Measurements from ENCODE around the gene CTRB2.
"Not testable (repeated sequence)": the region's sequence is repeated elsewhere in the genome, so short reads cannot be mapped to it uniquely, and the experiment has no call there.

CTRB2 gene

DNA sequence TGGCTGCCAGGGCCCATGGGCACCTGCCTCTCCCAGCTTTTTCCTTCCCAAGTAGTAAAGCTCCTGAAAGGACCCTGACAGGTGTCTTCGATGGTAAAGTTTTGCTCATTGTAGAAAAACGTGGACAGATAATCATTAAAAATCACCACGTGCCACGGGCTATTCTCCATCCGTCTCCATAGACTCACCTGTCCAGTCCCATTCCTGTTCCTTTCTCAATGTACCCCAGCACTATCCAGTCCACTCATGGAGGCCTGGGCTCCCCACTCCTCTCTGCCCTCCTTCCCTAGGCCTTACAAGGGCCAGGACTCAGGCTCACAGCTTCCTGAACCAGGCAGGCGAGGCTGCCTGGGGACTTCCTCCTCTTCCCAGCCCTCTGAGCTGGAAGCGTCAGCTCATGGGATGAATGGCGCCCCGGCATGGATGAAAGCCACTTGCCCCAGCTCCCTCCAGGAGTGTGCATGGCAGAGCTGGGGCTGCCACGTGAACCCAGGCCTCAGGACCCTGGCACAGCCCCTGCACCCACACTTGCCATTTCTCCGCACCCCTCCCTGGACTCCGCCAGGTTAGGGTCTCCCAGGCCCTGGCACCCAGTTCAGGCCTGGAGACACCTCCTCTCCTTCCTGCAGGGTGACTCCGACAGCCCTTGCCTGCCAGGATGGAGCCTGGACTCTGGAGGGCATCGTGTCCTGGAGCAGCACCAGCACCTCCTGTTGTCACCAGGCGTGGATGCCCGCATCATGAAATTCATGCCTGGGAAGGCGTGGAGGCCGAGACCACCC lies 20.6 kb upstream of the CTRB2 start:
- DNase-seq (ENCODE audit: low read depth in 1 of 2, low spot score in 1 of 2): no peak

DNA sequence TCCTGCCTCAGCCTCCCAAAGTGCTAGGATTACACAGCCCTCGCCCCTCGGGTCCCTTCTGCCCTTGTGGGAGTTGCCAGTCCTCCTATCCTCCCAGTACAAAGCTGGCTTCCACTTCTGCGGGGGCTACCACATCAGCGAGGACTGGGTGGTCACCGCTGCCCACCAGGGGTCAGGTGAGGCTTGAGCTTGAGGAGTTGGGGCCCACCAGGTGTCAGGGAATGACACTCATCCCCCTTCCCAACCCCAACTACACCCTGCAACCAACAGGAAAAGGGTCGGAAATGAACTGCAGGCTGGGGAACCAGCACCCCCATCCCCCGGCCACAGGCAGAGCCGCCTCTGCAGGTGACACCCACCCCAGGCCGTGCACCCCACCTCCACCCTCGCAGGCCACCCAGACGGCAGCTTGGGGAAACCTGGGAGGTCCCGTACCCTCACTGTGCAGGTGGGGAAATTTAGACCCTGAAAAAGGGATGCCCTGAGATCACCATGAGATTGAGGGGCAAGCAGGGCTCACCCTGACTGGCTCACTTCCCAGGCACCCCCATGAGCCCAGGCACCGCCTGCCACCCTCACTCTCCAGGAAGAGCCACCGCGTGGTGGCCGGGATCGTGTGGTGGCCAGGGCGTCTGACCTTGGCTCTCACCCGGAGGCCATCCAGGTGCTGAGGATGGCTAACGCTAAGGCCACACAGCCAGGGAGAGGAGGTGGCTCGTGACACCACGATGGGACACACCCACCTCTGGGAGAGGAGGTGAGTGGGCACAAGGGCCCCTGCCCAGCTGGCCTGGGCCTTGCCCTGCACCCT lies 19.8 kb upstream of the CTRB2 start:
- DNase-seq (ENCODE audit: low read depth in 1 of 2, low spot score in 1 of 2): no peak

DNA sequence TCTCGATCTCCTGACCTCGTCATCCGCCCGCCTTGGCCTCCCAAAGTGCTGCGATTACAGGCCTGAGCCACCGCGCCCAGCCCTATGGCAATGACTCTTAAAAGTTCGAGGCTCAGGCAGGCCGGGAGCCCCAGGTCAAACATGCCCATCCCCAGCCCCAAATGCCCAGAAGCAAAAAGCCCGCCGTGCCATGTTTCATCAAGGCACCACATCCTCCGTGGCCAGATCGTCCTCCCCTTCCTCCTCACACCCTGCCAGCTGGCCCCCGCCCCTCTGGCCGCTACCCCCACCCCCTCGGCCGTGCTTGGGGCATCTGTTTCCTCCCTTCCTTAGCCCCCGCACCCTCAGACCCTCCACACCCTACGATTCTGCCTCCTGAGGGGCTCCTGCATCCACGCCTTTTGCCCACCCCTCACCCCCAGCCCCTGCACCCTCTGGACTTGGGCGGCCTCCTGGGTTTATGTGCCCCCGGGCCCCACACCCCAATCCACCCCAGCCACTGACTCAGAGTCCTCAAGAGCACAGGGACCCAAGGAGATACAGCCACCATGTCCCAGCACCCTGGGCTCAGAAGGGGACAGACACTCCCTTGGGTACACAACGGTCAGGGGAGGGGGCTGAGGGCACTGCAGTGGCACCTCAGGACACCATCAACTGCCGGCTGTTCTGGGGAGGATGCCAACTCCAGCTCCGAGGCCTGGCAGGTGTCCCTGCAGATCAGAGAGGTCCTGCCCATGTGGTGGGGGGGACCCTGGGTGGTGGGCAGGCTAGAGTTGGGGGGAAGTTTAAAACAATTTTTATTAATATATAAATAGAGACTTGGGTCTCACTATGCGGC lies 18.9 kb upstream of the CTRB2 start:
- DNase-seq (ENCODE audit: low read depth in 1 of 2, low spot score in 1 of 2): no peak

DNA sequence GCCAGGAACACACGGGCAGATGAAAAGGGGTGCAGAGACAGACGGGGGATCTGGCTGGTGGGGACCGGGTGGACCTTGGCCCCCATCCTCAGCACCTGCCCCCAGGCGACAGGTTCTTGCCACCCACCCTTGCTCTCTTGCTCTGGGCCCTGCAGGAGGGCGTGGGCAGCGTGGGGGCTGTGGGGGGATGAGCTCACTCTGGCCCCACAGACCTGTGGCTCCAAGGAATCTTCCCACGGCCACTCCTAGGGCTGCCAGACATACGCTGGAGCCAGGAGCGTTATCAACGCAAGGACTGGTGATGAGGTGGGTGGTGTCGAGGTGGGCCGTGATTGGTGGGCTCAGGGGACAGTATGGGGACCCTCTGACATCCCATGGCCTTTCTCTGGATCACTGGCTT lies 18.1 kb upstream of the CTRB2 start:
- no peak for DNase-seq (ENCODE audit: low read depth in 1 of 2, low spot score in 1 of 2)

DNA sequence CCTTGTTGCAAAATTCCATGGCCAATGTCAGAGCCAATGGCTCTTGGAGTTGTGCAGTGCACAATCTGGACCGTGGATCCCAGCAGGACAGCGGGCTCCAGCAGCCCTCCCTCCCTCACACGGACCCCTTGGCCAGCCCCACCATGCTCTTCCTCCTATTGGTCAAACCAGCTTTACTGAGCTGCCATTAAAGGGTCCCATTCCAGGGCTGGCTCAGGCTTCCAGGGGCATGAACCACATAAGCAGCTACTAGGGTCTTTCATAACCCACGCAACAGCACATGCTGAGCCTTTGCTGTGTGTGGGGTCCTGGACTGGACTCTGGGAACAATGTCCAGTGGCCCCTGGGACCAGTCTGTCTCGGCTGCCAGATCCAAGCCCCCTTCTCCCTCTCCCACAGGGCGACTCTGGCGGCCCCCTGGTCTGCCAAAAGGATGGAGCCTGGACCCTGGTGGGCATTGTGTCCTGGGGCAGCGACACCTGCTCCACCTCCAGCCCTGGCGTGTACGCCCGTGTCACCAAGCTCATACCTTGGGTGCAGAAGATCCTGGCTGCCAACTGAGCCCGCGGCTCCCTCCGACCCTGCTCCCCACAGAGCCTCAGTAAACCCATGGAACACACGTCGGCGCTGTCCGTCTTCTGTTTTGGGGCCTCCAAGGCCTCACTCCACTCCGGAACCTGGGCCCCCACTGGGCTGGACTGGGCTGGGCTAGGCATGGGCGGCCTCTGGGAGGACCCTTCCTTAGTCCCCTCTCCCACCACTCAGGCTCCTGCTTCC lies 17.5 kb upstream of the CTRB2 start:
- no peak for DNase-seq (ENCODE audit: low read depth in 1 of 2, low spot score in 1 of 2)

DNA sequence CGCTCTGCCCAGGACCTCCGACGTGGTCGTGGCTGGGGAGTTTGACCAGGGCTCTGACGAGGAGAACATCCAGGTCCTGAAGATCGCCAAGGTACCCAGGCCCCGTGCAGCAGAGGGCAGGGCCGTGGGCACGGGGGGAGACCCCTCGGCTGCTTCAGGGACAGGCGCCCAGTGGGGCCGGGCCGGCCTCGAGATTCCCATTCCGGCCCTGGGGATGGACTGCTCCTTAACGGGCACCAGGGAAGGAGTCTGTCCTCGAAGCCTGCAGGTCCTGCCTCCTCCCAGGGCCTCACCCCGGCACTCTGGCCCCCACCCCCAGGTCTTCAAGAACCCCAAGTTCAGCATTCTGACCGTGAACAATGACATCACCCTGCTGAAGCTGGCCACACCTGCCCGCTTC lies 16.2 kb upstream of the CTRB2 start:
- not testable (repeated sequence) for DNase-seq (ENCODE audit: low read depth in 1 of 2, low spot score in 1 of 2)

DNA sequence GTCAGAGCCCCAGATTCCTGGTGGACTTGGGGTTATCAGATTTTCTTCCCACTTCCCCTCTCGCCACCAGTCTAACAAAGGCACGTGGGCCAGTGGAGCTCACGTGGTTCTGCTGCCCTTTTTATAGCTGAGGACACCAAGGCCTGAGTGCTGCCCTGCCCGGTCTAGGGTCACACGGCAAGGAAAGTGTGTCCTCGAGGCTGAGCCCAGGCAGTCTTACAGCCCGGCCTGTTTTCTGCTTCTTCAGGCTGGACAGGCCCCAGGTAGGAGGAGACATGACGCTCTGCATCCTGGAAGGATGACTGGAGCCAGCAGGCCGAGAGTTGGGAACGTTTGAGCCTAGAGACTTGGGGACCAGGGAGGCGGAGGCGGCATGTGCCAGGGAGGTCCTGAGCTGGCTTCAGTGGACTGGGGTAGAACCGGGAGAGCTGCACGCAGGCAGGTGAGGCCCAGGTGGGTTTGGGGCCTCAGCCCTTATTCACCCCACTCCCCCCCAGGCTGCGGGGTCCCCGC lies 15.4 kb upstream of the CTRB2 start:
- no peak for DNase-seq (ENCODE audit: low read depth in 1 of 2, low spot score in 1 of 2)

DNA sequence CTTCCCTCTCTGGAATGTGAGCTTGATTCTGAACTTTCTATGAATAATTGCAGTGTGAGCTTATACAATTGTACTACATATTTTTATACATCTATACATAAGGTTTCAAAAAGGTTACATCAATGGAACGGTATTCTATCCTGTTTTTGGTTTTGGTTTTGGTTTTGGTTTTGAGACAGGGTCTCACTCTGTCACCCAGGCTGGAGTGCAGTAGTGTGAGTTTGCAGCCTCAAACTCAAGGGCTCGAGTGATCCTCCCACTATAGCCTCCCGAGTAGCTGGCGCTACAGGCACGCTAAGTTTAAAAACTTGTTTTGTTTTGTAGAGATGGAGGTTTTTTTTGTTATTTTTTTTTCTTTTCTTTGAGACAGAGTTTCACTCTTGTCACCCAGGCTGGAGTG lies 12.9 kb upstream of the CTRB2 start:
- no peak for DNase-seq (ENCODE audit: low read depth in 1 of 2, low spot score in 1 of 2)

DNA sequence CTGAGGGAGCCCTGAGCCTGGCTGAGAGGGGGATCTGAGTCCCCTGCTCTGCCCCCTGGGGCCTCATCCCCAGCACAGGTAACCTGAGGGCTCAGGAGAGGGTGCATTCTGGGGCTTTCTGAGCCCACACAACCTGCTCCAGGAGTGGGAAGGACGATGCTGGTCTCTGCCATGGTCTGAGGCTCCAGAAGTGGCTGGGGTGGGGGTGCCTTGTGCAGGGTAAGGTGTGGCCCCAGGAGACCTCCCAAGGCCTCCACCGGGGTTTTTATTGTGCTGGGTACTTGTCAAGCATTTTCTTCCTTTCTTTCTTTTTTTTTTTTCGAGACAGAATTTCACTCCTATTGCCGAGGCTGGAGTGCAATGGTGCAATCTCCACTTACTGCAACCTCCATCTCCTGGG lies 12.1 kb upstream of the CTRB2 start:
- DNase-seq (ENCODE audit: low read depth in 1 of 2, low spot score in 1 of 2): no peak

DNA sequence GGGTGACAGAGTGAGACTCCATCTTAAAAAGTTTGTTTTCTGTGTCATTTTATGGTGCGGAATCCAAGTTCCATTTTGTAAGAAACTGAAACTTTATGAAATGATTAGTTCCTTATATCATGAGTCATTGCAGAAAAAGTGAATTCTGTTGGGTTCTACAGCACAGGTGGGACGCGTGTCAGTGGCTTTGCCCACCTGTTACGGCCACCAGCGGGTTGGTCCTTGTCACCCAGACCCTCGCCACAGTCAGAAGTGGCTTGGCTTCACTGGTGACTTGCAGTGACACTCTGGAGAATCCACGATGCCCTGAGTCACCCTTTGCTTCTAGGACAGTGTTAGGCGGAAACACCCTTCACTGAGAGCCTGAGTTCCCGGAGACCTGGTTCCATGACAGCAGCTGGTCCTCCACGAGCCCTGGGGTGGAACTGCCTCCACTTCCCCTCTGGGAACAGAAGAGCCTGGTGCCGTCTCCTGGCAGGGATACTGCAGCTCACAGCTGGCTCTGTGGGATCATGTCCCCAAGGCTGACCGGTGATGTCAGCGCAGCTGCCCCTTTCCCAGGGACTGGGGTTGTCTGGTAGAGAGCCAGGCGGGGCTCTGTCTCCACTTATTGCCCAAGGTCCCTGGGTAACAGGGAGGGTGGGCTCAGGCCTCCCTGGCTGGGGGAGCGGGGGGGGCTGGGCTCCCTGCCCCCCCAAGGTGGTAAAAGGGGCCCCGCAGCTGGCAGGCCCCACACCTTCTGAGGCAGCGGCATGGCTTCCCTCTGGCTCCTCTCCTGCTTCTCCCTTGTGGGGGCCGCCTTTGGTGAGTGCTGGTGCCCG lies 11.5 kb upstream of the CTRB2 start, which contains the start of gene CTRB1:
TSS of gene CTRB1 (plus strand) at position 733 of the 821 bp plus-strand sequence. CDS start at position 753, 20 bp downstream.
- DNase-seq (ENCODE audit: low read depth in 1 of 2, low spot score in 1 of 2): no peak

DNA sequence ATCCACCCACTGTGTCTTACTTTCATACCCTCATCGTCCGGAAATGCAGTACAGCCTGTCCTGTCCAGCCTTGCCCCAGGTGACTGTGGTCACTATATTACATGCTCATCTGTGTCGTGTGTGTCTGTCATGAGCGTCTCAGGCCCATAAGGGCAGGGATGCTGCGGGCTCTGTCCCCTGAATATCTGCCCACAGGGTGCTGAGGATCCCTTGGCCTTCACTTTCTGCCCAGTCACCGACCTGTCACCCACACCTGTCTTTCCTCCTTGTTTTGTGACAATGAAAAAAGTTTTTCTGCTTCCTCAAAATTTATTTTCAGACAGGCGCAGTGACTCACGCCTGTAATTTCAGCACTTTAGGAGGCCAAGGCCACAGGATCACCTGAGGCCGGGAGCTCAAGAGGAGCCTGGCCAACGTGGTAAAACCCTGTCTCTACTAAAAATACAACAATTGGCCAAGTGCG lies 10.5 kb upstream of the CTRB2 start:
- DNase-seq (ENCODE audit: low read depth in 1 of 2, low spot score in 1 of 2): no peak

DNA sequence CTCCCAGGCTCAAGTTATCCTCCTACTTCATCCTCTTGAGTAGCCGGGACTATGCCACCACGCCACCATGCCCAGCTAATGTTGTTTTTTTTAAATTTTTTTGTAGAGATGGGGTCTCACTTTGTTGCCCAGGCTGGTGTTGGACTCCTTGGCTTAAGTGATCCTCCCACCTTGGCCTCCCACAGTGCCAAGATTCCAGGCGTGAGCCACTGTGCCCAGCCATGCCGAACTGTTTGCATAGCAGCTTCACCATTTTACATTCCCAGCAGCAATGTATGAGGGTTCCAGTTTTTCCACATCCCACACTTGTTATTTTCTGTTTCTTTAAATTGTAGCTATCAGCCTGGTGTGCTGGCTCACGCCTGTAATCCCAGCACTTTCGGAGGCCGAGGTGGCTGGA lies 9.6 kb upstream of the CTRB2 start:
- DNase-seq (ENCODE audit: low read depth in 1 of 2, low spot score in 1 of 2): no peak

DNA sequence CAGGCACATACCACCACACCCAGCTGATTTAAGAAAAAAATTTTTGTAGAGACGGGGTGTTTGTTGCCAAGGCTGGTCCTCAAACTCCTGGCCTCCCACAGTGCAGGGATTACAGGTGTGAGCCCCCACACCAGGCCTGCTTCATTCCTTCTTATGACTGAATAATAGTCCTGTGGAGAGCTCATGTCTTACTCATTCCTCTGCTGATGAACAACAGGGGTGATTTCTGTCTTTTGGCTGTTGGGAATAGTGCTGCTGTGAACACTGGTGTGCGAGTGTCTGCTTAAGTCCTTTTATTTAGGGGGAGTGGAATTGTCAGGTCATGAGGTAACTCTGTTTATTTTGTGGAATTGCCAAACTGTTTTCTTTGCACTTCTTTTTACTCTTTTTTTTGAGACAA lies 9.2 kb upstream of the CTRB2 start:
- DNase-seq (ENCODE audit: low read depth in 1 of 2, low spot score in 1 of 2): no peak

DNA sequence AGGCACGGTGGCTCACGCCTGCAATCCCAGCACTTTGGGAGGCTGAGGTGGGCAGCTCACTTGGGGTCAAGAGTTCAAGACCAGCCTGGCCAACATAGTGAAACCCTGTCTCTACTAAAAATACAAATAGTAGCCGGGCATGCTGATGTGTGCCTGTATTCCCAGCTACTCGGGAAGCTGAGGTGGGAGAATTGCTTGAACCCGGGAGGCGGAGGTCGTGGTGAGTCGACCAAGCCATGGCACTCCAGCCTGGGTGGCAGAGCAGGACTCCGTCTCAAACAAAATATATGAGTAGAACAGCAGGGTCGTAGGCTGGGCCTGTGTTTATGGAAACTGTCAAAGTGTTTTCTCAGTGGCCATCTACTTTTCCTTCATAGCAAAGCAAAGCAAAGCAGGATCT lies 4.3 kb upstream of the CTRB2 start:
- DNase-seq (ENCODE audit: low read depth in 1 of 2, low spot score in 1 of 2): not testable (repeated sequence)

DNA sequence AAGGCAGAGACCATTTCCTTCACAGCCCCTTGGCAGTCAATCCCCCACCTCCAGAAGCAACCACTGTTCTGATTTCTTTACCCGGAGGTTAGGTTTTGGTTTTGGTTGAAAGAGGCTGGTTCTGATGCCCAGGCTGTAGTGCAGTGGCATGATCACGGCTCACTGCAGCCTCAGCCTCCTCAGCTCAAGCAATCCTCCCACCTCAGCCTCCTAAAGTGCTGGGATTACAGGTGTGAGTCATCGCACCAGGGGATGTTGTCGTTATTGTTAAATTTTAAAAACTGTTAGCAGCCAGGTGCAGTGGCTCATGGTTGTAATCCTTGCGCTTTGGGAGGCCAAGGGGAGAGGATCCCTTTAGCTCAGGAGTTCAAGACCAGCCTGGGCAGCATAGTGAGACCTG lies 3.0 kb upstream of the CTRB2 start:
- DNase-seq (ENCODE audit: low read depth in 1 of 2, low spot score in 1 of 2): no peak

DNA sequence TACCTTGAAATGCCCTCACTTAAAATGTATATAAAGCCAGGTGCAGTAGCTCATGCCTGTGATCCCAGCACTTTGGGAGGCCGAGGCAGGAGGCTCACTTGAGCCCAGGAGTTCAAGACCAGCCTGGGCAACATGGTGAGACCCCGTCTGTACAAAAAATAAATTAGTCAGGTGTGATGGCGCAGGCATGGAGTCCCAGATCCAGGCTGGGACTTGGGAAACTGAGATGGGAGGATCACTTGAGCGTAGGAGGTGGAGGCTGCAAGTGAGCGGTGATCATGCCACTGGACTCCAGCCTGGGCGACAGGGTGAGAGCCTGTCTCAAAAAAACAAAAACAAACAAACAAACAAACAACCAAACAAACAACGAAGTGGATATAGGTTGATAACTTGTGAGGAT lies 2.6 kb upstream of the CTRB2 start:
- DNase-seq (ENCODE audit: low read depth in 1 of 2, low spot score in 1 of 2): not testable (repeated sequence)

DNA sequence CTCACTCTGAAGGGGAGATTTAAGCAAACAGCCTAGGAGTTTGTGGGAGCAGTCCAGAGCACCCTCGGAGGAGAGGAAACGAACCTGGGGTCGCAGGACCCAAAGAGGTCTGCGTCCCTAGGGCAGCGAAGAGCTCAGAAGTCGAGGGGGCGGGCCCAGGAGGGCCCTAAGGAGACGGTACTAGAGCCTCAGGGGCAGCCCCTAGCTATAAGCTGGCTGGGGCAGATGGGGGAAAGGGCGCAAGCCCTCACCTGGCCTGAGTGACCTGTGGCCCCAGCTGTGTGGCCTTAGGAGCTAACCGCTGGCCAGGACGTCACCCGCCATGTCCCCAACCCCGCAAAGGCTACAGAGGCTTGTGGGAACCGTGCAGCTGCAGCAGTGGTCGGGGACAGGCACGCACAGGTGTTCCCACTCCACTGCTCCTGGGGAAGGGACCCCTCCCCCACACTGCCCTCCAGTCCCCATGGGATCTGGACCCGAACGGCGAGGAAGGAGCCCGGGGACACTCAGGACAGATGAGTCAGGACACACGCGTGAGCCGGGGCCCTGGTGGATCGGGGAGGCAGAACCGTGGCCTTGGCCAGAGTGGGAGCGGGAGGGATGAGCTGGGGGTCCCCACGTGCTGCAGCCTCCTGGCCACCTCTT lies 2.0 kb upstream of the CTRB2 start:
- DNase-seq (ENCODE audit: low read depth in 1 of 2, low spot score in 1 of 2): no peak

DNA sequence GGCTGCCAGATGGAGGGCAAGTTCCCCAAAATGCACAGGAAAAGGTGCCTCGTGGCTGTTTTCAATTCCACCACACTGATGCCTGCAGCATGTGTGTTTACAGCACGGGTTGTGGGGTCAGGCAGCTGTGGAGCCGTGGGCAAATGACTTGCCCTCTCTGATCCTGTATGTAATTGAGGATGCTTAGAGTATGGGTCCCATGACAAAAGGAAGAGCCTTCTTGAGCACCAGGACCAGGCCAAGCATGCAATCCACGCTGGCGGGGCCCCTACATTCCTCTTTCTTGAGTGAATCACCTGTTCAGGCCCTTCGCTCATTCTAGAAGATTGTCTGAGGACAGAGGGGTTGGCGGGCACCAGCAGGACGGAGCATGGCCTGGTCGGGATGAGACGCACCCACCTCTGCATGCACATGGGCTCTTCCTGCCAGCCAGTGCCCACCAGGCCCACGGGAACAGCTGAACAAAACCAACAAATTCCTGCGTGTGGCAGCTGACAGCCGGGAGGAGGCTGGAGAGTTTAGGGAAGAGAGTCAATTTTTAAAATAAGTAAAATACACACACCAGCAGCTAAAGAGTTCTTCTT lies 1.4 kb upstream of the CTRB2 start:
- no peak for DNase-seq (ENCODE audit: low read depth in 1 of 2, low spot score in 1 of 2)

DNA sequence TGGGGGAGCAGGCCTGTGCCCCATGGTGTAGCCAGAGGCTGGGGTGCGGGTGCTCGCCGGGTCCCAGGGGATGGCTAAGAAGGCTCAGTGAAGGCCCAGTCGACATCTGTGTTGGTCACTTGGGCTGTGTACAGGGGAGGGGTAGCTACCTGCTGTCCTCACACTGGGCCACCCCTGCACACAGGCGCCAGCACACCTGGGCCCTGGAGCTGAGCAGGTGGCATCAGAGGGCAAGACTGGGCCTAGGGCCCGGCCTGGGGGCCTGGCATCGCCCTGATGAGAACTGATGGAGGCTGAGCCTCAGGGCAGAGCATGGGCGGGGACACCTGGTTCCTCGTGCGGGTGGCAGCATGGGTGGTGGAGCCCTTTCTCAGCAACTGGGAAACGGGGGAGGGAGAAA lies 870 bp upstream of the CTRB2 start:
- DNase-seq (ENCODE audit: low read depth in 1 of 2, low spot score in 1 of 2): no peak

Data from stimulated activated CD4-positive, alpha-beta T cell treated with anti-CD3 and anti-CD28 coated beads, Interleukin-15, amount 100 ng/mL, for 1 hour (primary cell).